ENCODE measurements around the gene TMEM250.
"Not testable (repeated sequence)": the region's sequence is repeated elsewhere in the genome, so short reads cannot be mapped to it uniquely, and the experiment has no call there.

Gene TMEM250

DNA sequence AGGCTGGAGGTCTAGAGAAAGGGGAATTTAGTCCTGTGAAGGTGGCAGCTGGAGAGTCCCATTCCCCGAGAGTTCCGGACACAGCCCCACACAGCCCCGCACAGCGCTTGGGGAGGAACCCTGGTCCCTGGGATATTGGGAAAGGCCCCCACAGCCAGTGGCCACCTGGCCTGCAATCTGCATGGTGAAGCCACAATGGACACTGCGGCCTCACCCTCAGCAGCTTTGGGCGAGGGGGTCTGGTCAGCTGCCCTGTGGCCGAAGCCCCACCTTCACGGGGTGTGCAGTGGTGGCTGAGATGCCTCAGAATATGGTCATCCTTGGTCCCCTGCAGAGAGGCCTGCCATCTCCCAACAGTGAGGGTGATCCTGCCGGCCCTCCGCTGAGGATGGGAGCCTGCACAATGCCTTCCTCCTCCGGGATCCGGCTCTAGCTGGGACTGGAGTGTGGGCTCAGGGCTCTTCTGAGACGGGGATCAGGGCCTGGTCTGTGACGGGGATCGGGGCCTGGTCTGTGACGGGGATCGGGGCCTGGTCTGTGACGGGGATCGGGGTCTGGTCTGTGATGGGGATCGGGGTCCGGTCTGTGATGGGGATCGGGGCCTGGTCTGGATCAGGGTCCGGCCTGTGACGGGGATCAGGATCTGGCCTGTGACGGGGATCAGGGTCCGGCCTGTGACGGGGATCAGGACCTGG, 33.3 kb upstream of the TMEM250 start:
- no peak for DNase-seq (ENCODE audit: low read depth)
- TF ChIP-seq, protein P1, sequence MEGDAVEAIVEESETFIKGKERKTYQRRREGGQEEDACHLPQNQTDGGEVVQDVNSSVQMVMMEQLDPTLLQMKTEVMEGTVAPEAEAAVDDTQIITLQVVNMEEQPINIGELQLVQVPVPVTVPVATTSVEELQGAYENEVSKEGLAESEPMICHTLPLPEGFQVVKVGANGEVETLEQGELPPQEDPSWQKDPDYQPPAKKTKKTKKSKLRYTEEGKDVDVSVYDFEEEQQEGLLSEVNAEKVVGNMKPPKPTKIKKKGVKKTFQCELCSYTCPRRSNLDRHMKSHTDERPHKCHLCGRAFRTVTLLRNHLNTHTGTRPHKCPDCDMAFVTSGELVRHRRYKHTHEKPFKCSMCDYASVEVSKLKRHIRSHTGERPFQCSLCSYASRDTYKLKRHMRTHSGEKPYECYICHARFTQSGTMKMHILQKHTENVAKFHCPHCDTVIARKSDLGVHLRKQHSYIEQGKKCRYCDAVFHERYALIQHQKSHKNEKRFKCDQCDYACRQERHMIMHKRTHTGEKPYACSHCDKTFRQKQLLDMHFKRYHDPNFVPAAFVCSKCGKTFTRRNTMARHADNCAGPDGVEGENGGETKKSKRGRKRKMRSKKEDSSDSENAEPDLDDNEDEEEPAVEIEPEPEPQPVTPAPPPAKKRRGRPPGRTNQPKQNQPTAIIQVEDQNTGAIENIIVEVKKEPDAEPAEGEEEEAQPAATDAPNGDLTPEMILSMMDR (IDR thresholded peaks at IDR 0.05; ENCODE audit: control insufficient read depth, insufficient read depth, low read depth, low read length, missing control alignments) = no peak
- no peak overlapping the region for H3K4me3 ChIP-seq (ENCODE audit: control insufficient read depth, low read depth, low read length)

DNA sequence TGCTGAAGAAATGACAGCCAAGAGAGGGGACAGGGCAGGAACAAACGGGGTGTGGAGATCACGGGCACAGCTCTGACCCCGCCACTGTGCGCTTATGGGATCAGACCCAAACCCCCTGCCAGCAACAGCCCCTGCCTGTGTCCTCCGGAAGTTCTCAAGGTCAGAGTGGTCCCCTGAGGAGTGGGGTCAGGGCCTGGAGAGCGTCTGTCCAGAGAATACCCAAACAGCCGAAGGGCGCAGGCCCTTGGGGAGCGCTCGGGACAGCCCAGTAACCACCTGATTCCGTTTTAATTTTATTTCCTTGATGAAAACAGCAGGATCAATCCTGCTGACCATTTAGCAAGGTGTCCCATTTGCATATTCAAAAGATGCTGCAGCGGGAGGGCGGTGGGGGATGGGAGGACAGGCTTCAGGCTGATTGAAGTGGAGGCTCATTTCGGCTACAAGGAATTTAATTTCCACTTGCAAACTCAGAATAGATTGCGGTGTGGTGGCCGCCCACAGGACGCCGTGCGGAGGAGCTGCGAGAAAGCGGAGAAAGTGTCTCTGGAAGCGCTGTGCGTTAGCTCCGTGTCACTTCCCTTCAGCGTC, 32.6 kb upstream of the TMEM250 start:
- no peak overlapping the region for H3K4me3 ChIP-seq (ENCODE audit: control insufficient read depth, low read depth, low read length)
- DNase-seq (ENCODE audit: low read depth) = no peak
- TF ChIP-seq, protein P1 (IDR thresholded peaks at IDR 0.05; ENCODE audit: control insufficient read depth, insufficient read depth, low read depth, low read length, missing control alignments) = no peak

DNA sequence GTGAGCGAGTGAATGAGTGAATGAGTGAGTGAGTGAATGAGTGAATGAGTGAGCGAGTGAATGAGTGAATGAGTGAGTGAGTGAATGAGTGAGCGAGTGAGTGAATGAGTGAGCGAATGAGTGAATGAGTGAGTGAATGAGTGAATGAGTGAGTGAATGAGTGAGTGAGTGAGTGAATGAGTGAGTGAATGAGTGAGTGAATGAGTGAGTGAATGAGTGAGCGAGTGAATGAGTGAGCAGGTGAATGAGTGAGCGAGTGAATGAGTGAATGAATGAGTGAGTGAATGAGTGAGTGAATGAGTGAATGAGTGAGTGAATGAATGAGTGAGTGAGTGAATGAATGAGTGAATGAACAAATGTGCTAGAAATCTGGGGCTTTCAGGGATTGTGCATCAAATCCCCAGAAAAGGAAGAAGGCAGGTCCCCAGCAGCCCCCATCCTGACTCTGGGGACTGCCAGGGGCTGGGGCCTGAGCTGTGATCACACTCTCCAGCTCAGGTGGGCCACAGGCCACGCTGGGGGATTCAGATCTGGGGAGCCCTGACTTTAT, 32.1 kb upstream of the TMEM250 start:
- not testable (repeated sequence) for H3K4me3 ChIP-seq (ENCODE audit: control insufficient read depth, low read depth, low read length); DNase-seq (ENCODE audit: low read depth)

DNA sequence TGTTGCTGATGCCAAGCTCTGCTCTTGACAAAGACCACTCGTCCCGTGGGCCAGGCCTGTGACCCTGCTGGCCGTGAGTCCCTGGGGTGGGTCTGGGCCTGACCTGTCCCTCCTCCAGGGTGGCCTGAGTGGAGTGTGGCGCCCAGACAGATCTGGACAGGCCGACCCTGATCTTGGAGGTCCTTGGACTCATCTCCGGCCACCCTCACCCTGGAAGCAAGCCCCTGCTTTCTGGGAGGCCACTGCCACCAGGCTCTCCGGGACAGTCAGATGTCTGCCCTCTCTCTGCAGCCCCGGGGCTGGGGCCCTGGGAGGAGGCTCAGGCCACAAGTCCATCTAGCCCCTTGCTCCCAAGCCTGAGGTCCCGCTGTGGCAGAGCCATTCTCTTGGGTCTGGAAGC, 31.2 kb upstream of the TMEM250 start:
- DNase-seq (ENCODE audit: low read depth) = no peak
- no peak overlapping the region for H3K4me3 ChIP-seq (ENCODE audit: control insufficient read depth, low read depth, low read length)
- TF ChIP-seq, protein P1 (IDR thresholded peaks at IDR 0.05; ENCODE audit: control insufficient read depth, insufficient read depth, low read depth, low read length, missing control alignments) = no peak

DNA sequence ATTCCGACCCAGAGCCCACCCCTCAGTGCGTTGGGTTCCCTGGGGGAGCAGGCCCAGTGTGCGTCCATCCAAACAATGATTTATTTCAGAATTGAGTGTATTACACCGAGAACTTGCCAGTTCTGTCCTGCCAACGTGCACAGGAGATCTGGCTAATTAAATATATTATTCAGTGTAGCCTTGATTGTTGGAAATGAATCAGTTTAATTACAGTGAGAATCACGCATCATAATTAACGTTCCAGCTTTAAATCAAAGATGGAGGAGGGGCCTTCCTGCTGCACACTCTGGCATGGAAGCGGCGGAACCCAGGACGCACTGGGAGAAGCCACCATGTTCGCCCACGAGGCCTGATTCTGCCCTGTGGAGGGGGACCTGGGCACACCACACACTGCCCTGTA, 30.7 kb upstream of the TMEM250 start:
- no peak for DNase-seq (ENCODE audit: low read depth)
- no peak overlapping the region for H3K4me3 ChIP-seq (ENCODE audit: control insufficient read depth, low read depth, low read length)
- TF ChIP-seq, protein P1 (IDR thresholded peaks at IDR 0.05; ENCODE audit: control insufficient read depth, insufficient read depth, low read depth, low read length, missing control alignments) = no peak

DNA sequence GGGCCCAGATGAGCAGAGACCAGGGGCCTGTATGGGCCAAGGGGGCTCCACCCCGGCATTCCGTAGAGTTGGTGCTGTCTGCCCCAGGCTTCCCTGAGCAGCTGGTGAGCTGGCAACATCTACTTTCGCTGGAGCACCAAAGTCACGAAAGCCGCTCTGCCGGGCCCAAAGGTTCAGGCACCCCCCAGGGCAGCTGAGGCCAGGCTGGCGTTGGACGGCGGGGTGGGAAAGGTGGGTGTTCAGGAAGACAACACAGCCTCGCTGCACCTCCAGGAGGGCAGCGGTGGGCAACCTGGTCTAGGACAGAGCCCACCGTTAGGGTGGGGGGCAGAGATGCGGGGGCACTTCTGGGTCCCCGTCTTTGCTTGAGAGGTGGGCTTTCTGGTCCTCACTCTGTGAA, 30.1 kb upstream of the TMEM250 start:
- no peak for DNase-seq (ENCODE audit: low read depth)
- TF ChIP-seq, protein P1 (IDR thresholded peaks at IDR 0.05; ENCODE audit: control insufficient read depth, insufficient read depth, low read depth, low read length, missing control alignments) = no peak

More for the DNA sequence above, 30.1 kb upstream of the TMEM250 start:
- no peak overlapping the region for H3K4me3 ChIP-seq (ENCODE audit: control insufficient read depth, low read depth, low read length)

Data from AG09309 (cell line).